ENCODE data around the gene APH1A. TPM values are rescaled to one million over a fixed set of nuclear protein-coding genes. Genes with fewer than 3 reads are reported as not detected.
"Not testable (repeated sequence)": the region's sequence is repeated elsewhere in the genome, so short reads cannot be mapped to it uniquely, and the experiment has no call there.

APH1A gene
- total RNA-seq (2021) = 113 and 115 TPM in 2 replicates
- long read RNA-seq, transcript APH1A-203 (7 exons, 1,713 nt) = minor isoform, 34 of 88 reads
- long read RNA-seq, transcript APH1A-202 (6 exons, 2,353 nt) = major isoform, 40 of 88 reads
- long read RNA-seq, partial matches to known transcripts = 1 of 88 reads
- long read RNA-seq, other reads (novel, unspliced or antisense) = 13 of 88 reads

- WGBS (ENCODE audit: extremely low coverage, insufficient read length, low lambda C conversion rate) = no CpG with 5 or more reads among the region's 49 CpGs
- Histone ChIP-seq H3K27ac (ENCODE audit: insufficient read length, low read depth, low read length) (peak within 1 kb of the TSS; percentile 80), H3K4me2 (ENCODE audit: insufficient read depth, insufficient read length, low read length) (peak within 1 kb of the TSS; percentile 74), H3K27me3 (ENCODE audit: insufficient read depth, low read length) (no peaks in the 10 kb centered on the region), H3K56ac (ENCODE audit: insufficient read length, low read depth, low read length) (no peak within 1 kb of the TSS), H2BK12ac (ENCODE audit: insufficient read length, low read depth, low read length) (no peak within 1 kb of the TSS), H4K8ac (replicated peaks; ENCODE audit: insufficient read length, low read depth, low read length) (no peak within 1 kb of the TSS), H2BK15ac (ENCODE audit: low read depth, low read length) (no peak within 1 kb of the TSS), H3K14ac (ENCODE audit: insufficient read depth, low read length) (peak within 1 kb of the TSS; percentile 44), H3K23ac (ENCODE audit: insufficient read length, low read depth, low read length) (no peak within 1 kb of the TSS), H3K9ac (ENCODE audit: extremely low read depth, insufficient read length, low read length) (peak within 1 kb of the TSS; percentile 87), H2BK20ac (ENCODE audit: low read depth, low read length, poor library complexity, severe bottlenecking) (no peak within 1 kb of the TSS), H3T11ph (ENCODE audit: low read length) (no peak within 1 kb of the TSS), H4K5ac (ENCODE audit: insufficient read length, low read depth, low read length) (no peak within 1 kb of the TSS), H2BK5ac (ENCODE audit: insufficient read length, low read length) (no peak within 1 kb of the TSS), H2AFZ (ENCODE audit: low read length) (no peak within 1 kb of the TSS), H3K79me2 (ENCODE audit: insufficient read depth, low read length) (peaks cover 6% of the 10 kb centered on the region; the same call in 1 of the 2 replicates), H3K79me1 (ENCODE audit: insufficient read depth, low read depth, low read length, poor library complexity, severe bottlenecking) (peaks cover 5% of the 10 kb centered on the region), H3K23me2 (ENCODE audit: insufficient read length, low read depth, low read length, poor library complexity, severe bottlenecking) (peaks cover 20% of the 10 kb centered on the region), H4K20me1 (ENCODE audit: control insufficient read depth, insufficient read depth, insufficient read length) (no peaks in the 10 kb centered on the region), H3K4ac (ENCODE audit: low read depth, low read length) (no peak within 1 kb of the TSS), H3K18ac (ENCODE audit: insufficient read length, low read depth, low read length) (peak within 1 kb of the TSS; percentile 47), H4K91ac (ENCODE audit: insufficient read length, low read depth, low read length) (no peak within 1 kb of the TSS), H2AK5ac (ENCODE audit: insufficient read length, low read length) (no peak within 1 kb of the TSS), H3K9me3 (ENCODE audit: control insufficient read depth, low read depth, low read length) (no peaks in the 10 kb centered on the region), H3K4me1 (ENCODE audit: insufficient read depth, low read length) (peaks cover 2% of the 10 kb centered on the region; the same call in 1 of the 2 replicates), H2BK120ac (ENCODE audit: low read depth, low read length, poor library complexity, severe bottlenecking) (no peak within 1 kb of the TSS)
- no peak for TF ChIP-seq CTCF (conservative IDR thresholded peaks at IDR 0.05)
- DNase-seq = peak; percentile 99
- peaks cover 44 to 50% of the 10 kb centered on the region in 2 experiments for H3K4me1 Mint-ChIP-seq
- peaks cover 22 to 39% (median 37%) of the 10 kb centered on the region in 3 experiments for H3K36me3 Mint-ChIP-seq (ENCODE audit: insufficient read depth in 1 of 3, low read depth in 3 of 3)
- no peaks in the 10 kb centered on the region for H3K27me3 Mint-ChIP-seq (ENCODE audit: low read depth)
- peak within 1 kb of the TSS; percentile 100 for H3K4me3 Mint-ChIP-seq
- H3K9me3 Mint-ChIP-seq = no peaks in the 10 kb centered on the region; a peak in 2 of 5 replicates
- H3K27ac Mint-ChIP-seq = peak within 1 kb of the TSS; percentile 98 to 99 (median 99)
These were observed at the start of gene APH1A for GRCh38 chr1:150268705-150269403. APH1A (minus strand) TSS chr1:150269016; CDS start chr1:150268810, 206 bp downstream.

GRCh38 chr1:150314691-150315090, 45.9 kb upstream of the APH1A start:
- H3K23me2 ChIP-seq (ENCODE audit: insufficient read length, low read depth, low read length, poor library complexity, severe bottlenecking); H3K18ac ChIP-seq (ENCODE audit: insufficient read length, low read depth, low read length); H3K4me2 ChIP-seq (ENCODE audit: insufficient read depth, insufficient read length, low read length); DNase-seq; H3K36me3 Mint-ChIP-seq (ENCODE audit: insufficient read depth in 1 of 3, low read depth in 3 of 3); H3K9me3 ChIP-seq (ENCODE audit: control insufficient read depth, low read depth, low read length); H3K27ac Mint-ChIP-seq; H2AFZ ChIP-seq (ENCODE audit: low read length); H3K14ac ChIP-seq (ENCODE audit: insufficient read depth, low read length); H3K27ac ChIP-seq (ENCODE audit: insufficient read length, low read depth, low read length); H3K56ac ChIP-seq (ENCODE audit: insufficient read length, low read depth, low read length); H3K4ac ChIP-seq (ENCODE audit: low read depth, low read length); H2BK120ac ChIP-seq (ENCODE audit: low read depth, low read length, poor library complexity, severe bottlenecking); H3K23ac ChIP-seq (ENCODE audit: insufficient read length, low read depth, low read length); H3K27me3 Mint-ChIP-seq (ENCODE audit: low read depth); H2BK20ac ChIP-seq (ENCODE audit: low read depth, low read length, poor library complexity, severe bottlenecking); H3K4me1 ChIP-seq (ENCODE audit: insufficient read depth, low read length); H4K8ac ChIP-seq (replicated peaks; ENCODE audit: insufficient read length, low read depth, low read length); H3K27me3 ChIP-seq (ENCODE audit: insufficient read depth, low read length); H2BK12ac ChIP-seq (ENCODE audit: insufficient read length, low read depth, low read length); H4K5ac ChIP-seq (ENCODE audit: insufficient read length, low read depth, low read length); H3K9ac ChIP-seq (ENCODE audit: extremely low read depth, insufficient read length, low read length); H3K79me1 ChIP-seq (ENCODE audit: insufficient read depth, low read depth, low read length, poor library complexity, severe bottlenecking); H2AK5ac ChIP-seq (ENCODE audit: insufficient read length, low read length); H4K91ac ChIP-seq (ENCODE audit: insufficient read length, low read depth, low read length); H3K9me3 Mint-ChIP-seq; H4K20me1 ChIP-seq (ENCODE audit: control insufficient read depth, insufficient read depth, insufficient read length); H3T11ph ChIP-seq (ENCODE audit: low read length); H3K79me2 ChIP-seq (ENCODE audit: insufficient read depth, low read length); H2BK15ac ChIP-seq (ENCODE audit: low read depth, low read length); H3K4me1 Mint-ChIP-seq; H3K4me3 Mint-ChIP-seq; H2BK5ac ChIP-seq (ENCODE audit: insufficient read length, low read length): not testable (repeated sequence)
- WGBS (ENCODE audit: extremely low coverage, insufficient read length, low lambda C conversion rate) = no CpG with 5 or more reads among the region's 4 CpGs

Data from H9 (cell line).